GM19193 (cell line): ENCODE data around the gene NRP2.

ENCODE experiments used
- POLR2A ChIP-seq: IDR thresholded peaks from 4 replicates; pipeline ENCODE4 v1.6.1; 2011; ENCODE audit not compliant: insufficient read depth, insufficient read length; ENCODE audit errors: extremely low read depth

Gene NRP2

DNA sequence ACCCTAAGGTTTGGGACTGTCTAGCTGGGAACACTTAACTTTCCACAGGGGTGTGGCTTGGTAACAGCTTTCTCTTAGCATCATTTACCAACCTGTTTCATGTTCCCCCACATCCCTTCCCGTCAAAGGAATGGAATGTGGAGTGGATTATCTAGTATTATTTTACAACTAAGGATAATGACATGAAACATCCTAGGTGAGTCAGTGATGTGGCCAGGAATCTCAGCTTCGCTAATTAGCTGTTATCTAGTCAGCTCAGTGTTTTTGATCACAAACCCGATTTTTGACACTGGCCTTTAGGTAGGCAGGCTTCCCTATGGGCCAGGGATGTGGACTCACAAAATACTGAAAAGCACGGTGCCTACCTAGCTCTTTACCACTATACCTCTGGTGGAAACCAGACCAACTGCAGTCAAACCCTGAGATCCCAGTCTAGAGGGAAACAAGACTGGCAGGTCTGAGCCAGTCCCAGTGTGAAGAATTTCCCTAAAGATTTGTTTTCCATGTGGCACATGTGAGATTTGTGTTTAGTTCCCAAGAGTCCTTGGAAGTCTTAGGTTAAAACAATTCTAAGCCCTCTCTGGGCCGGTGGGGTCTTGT is 2.8 kb upstream of the NRP2 start:
- TF ChIP-seq POLR2A = no peak

DNA sequence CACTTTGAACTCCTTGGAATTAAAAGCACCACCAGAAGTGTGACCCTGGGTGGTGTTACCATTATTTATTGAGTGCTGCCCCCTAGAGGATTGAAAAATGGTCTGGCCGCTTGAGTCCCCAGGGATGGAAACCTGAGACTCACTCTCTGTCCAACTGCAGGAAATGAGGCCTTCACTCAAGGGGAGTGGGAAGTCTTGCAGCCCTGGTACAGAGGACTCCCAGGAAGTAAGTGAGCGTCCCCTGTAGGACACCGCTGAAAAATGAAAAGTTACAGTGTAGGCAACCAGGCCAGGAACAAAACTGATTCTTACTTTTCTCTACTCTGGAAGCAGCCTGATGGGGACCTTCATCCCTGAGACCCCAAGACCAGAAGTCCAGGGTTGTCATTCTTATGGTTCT is 2.2 kb upstream of the NRP2 start:
- no peak for TF ChIP-seq POLR2A

DNA sequence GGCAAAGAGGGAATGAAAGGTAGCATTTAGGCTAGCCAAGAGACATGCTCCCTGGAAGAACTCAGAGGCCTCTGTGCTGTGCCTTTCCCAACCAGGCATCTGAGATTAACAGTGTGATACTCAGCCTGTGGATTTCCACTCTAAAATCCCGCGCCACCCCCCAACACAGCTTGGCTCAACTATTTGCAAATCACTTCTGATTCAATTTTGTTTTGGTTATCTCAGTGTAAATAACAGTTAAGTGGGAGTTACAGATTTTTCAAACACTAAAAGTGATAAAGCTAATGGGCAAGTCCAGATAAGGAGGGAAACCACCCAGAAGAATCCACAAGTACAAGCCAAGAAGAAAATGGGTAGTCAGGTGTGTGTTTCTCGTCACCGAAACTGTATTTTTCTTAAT is 1.4 kb upstream of the NRP2 start:
- no peak for TF ChIP-seq POLR2A

- no peak for TF ChIP-seq POLR2A
These were observed 681 bp upstream of the NRP2 start for GRCh38 chr2:205681401-205682238.

GRCh38 chr2:205682971-205683501 is 735 bp downstream of the NRP2 start:
- no peak for TF ChIP-seq POLR2A

- TF ChIP-seq POLR2A = no peak
These were observed 1.4 kb downstream of the NRP2 start for GRCh38 chr2:205683502-205684367.

- no peak for TF ChIP-seq POLR2A
These were observed 2.6 kb downstream of the NRP2 start for GRCh38 chr2:205684871-205685313.

DNA sequence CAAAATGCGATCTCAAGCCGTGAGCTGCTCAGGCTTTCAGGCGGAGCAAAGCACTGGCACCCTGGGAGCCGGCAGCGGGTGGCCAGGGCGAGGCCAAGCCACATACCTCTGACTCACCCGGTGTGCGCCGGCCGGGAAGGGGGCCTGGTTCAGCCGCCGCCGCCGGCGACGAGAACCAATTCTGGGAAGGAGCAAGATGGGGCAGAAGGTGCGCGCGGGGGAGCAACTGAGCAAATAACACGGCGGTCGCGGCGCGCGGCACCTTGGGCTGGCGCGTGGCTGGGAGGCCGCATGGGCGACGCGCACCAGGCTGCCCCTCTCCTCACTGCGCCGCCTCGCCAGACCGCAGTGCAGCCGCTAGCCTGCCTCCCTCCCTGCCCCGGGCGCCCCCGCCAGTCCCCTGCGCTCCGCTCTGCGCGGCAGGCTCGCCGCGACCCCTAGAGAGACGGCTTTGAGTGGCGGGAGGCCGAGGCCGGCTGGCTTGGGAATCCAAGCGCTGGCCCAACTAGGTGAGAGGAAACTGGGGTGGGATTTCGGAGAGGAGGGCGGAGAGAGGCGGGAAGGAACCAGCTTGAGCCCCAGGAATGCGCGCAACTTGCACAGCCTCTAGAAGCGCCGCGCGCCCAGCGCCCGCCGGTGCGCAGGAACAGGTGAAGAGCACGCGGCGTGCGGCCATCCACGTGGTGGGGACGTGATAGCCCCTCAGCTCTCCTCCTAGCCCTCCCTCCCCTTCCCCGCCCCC is 3.2 kb downstream of the NRP2 start:
- no peak for TF ChIP-seq POLR2A

- TF ChIP-seq POLR2A = no peak
These were observed 3.9 kb downstream of the NRP2 start for GRCh38 chr2:205686056-205686782.

DNA sequence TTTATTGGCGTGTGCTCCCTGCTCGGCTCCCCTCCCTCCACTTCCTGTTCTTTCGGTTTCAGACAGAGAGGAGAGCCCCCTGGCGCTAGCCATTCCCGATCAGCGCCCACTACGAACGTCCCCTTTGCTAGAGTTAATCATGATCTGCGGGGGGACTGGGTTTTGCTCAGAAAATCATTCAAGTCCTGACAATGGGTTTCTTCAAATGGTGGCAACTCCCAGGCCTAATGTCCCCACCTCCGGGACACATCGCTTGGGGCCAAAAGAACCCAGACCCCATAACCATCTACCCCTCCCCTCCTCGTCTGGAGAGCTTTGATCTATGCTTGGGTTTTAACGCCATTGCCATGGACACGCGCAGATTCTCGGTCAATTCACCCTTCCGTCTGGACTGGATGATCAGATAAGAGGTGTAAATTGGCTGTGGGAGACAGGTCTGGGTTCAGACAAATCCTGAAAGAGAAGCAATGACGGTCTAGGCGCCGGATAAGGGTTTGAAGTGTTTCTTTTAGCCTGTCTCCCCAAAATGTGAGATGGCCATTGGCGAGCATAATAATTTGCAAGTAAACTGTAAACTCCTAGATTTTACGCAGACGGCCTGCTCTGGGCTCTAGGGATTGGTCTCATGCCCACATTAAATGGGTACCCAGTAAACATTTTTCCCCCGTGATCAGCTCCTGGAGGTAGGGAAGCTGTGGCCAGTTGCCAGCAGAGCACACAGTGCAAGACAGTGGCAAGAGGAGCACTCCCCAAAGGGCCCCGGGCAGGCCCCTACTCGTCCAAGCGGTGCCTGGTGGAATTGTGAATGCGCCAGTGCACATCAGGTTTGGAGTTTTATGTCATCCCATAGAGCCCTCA is 4.7 kb downstream of the NRP2 start:
- TF ChIP-seq POLR2A = no peak

GRCh38 chr2:205687641-205687956 is 5.3 kb downstream of the NRP2 start:
- no peak for TF ChIP-seq POLR2A

GRCh38 chr2:205688417-205689200 is 6.3 kb downstream of the NRP2 start:
- no peak for TF ChIP-seq POLR2A
